CD4-positive, alpha-beta T cell treated with Interleukin-6 for 4 hours (primary cell): ENCODE results near the gene FAT1.
"Not testable (repeated sequence)": the region's sequence is repeated elsewhere in the genome, so short reads cannot be mapped to it uniquely, and the experiment has no call there.

Source experiments
- DNase-seq: peaks from one replicate; pipeline ENCODE4 v3.0.0-alpha.2; 2020; ENCODE audit warnings: mixed read lengths

FAT1 gene, protein sequence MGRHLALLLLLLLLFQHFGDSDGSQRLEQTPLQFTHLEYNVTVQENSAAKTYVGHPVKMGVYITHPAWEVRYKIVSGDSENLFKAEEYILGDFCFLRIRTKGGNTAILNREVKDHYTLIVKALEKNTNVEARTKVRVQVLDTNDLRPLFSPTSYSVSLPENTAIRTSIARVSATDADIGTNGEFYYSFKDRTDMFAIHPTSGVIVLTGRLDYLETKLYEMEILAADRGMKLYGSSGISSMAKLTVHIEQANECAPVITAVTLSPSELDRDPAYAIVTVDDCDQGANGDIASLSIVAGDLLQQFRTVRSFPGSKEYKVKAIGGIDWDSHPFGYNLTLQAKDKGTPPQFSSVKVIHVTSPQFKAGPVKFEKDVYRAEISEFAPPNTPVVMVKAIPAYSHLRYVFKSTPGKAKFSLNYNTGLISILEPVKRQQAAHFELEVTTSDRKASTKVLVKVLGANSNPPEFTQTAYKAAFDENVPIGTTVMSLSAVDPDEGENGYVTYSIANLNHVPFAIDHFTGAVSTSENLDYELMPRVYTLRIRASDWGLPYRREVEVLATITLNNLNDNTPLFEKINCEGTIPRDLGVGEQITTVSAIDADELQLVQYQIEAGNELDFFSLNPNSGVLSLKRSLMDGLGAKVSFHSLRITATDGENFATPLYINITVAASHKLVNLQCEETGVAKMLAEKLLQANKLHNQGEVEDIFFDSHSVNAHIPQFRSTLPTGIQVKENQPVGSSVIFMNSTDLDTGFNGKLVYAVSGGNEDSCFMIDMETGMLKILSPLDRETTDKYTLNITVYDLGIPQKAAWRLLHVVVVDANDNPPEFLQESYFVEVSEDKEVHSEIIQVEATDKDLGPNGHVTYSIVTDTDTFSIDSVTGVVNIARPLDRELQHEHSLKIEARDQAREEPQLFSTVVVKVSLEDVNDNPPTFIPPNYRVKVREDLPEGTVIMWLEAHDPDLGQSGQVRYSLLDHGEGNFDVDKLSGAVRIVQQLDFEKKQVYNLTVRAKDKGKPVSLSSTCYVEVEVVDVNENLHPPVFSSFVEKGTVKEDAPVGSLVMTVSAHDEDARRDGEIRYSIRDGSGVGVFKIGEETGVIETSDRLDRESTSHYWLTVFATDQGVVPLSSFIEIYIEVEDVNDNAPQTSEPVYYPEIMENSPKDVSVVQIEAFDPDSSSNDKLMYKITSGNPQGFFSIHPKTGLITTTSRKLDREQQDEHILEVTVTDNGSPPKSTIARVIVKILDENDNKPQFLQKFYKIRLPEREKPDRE (N-terminal part only)

DNA sequence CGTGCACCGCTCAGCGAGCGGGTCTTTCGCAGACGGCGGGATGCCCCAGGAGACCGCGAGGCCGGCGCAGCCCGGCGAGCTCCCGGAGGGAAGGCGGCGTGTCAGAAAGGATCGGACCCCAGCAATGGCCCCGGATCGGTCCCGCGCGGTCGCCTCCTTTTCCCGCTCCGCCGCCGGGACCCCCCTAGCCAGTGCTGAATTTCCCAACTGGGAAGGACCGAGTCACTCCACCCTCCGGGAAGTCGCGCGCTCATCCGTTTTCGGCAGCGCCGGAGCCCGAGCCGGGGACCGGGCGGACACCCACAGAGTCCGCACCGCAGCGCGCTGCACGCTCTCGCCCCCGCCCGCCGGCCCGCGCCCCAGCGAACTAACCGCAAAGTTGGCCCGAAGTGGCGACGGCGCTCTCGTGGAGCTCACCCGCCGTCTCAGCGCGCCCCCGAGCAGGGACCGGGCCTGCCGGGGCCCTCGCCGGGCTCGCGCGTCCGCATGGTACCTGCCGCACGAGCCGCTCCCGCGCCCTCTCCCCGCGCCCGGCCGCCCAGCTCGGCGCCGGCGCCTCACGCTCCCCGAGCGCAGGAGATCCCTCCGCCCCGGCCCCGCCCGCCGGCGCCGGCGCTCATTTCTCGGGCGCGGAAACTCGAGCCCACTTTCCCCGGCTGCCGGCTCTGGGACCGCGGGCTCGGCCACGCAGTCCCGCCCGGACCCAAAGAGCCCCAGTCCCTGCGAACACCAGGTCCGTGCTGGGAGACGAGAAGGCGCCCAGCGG is at the start of gene FAT1:
Gene FAT1, minus strand, starts transcription at position 565 of the 766 bp plus-strand sequence. CDS start 14,029 bp downstream, outside the sequence.
- DNase-seq: no peak

- no peak for DNase-seq
These were observed 49.4 kb upstream of the FAT1 start for GRCh38 chr4:186772936-186773487.

GRCh38 chr4:186771624-186772023 is 48.0 kb upstream of the FAT1 start:
- DNase-seq: no peak

- no peak for DNase-seq
These were observed 47.0 kb upstream of the FAT1 start for GRCh38 chr4:186770481-186771175.

GRCh38 chr4:186767794-186768193 is 44.1 kb upstream of the FAT1 start:
- DNase-seq: no peak

- no peak for DNase-seq
These were observed 42.3 kb upstream of the FAT1 start for GRCh38 chr4:186765673-186766546.

- DNase-seq: no peak
These were observed 41.5 kb upstream of the FAT1 start for GRCh38 chr4:186765138-186765537.

DNA sequence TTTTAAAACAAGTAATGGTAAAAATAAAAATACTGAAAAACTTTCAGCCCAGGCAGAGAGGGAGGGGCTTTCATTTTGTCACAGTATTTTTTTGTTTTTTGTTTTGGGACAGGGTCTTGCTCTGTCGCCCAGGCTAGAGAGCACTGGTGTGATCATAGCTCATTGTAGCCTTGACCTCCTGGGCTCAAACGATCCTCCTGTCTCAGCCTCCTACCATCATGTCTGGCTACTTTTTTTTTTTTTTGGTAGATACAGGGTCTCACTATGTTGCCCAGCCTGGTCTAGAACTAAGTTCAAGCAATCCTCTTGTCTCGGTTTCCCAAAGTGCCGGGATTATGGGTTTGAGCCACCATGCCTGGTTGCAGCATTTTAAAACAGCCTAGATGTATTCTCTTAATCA is 40.8 kb upstream of the FAT1 start:
- DNase-seq: no peak

DNA sequence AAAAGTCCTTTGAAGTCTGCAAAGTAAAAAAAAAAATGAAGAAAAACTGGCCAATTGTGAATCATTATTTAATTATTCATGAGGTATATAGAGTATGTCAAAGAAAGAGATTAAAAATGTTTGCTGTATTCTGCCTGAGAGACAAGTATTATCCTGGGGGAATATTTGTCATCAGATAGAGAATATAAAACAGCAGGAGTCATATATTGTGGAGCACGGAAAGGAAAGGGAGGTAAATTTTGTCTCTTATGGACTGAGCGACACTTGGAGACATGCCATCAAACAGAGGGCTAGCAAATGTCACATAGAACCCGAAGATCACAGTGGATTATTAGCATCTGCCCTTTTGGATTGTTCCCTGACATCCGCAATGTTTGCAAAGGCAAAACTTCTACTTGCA is 39.2 kb upstream of the FAT1 start:
- DNase-seq: no peak

GRCh38 chr4:186762361-186762760 is 38.7 kb upstream of the FAT1 start:
- no peak for DNase-seq

GRCh38 chr4:186761956-186762355 is 38.3 kb upstream of the FAT1 start:
- not testable (repeated sequence) for DNase-seq

GRCh38 chr4:186761393-186761792 is 37.7 kb upstream of the FAT1 start:
- DNase-seq: no peak

DNA sequence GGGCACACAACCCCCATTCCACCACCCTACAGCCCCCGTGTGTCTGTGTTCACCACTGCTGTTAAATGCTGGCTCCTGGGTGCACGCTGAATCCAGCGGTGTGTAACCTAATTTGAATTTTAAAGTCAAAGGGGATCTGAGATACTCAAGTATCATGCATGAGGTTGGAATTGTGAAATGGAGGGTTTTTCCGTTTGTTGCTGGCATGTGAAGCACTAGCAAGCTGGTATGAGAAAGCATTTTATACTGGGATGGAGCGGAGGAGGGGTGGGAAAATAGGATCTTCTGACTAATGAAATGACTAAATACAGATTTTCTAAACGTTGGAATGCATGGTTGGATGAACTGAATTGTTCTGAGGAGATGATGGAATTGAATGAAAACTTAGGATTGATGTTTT is 36.9 kb upstream of the FAT1 start:
- no peak for DNase-seq

GRCh38 chr4:186759990-186760389 is 36.3 kb upstream of the FAT1 start:
- DNase-seq: no peak

GRCh38 chr4:186758929-186759682 is 35.5 kb upstream of the FAT1 start:
- no peak for DNase-seq

DNA sequence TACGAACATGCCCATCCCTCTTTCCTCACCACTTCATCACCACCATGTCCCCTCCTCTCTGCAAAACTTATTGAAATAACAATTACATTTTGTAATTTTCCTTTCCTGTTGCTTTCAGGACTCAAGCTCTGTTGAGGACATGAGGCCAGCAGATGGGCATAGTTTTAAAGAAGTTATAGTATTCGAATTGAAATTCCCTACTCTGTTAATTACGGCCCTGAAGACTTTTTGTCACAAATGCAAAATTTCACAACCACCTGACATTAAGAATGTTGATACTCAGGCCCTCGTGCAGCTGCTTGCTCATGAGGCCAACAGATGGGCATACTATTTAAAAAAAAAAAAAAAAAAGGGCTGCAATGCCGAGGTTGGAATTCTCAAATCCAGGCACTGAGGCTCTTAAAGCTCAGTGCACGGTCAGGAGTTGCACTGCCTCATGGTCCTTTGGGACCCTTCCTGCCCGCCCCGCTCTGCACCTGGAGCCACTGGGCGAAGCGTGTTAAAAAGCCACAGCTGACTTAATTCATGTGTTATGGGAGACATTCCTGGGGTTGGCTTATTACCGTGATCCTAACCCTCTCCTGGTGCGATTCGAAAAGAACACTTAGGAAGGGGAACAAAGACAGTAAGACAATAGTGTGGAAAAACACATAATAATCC is 34.2 kb upstream of the FAT1 start:
- DNase-seq: no peak

GRCh38 chr4:186756550-186756949 is 32.9 kb upstream of the FAT1 start:
- not testable (repeated sequence) for DNase-seq

- DNase-seq: no peak
These were observed 32.2 kb upstream of the FAT1 start for GRCh38 chr4:186755550-186756519.
